ENCODE data around the gene CATSPERZ.

CATSPERZ gene

GRCh38 chr11:64342869-64343745 is 42.9 kb downstream of the CATSPERZ start:
- DNase-seq, result no peak

- no peak for DNase-seq
Measured at GRCh38 chr11:64343767-64344559, 43.8 kb downstream of the CATSPERZ start.

GRCh38 chr11:64344787-64345186 is 44.6 kb downstream of the CATSPERZ start:
- DNase-seq, result no peak

DNA sequence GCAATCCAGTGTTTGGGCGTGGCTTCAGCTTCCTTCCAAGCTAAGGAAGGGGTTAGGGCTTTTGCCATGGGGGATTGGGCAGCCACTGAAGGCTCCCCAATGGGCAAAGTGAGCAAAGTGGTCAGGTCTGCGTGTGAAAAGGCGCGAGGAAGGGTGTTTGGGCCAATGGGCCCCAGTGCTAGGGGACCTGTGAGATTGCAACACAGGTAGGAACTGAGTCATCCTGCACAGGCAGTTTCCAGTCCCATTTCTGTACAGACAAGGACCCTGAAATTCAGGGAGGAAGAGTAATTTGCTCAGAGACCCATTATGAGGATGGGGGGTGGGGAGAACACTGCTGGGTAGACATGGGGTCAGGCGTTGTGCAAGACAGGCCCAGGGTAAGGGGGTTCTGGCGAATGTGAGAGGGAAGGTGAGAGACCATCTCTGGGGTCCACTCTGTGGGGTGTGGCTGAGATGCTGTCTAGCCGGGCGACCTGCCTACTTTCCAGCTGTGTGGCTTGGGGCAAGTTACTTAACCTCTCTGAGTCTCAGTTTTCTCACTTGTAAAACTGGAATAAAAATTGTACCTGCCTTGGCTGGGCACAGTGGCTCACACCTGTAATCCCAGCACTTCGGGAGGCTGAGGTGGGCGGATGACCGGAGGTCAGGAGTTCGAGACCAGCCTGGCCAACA is 47.2 kb downstream of the CATSPERZ start:
- DNase-seq, result no peak

GRCh38 chr11:64348383-64349024 is 48.3 kb downstream of the CATSPERZ start:
- DNase-seq, result peak in 3 of 14 donors; percentile 24 to 82 (median 28)

DNA sequence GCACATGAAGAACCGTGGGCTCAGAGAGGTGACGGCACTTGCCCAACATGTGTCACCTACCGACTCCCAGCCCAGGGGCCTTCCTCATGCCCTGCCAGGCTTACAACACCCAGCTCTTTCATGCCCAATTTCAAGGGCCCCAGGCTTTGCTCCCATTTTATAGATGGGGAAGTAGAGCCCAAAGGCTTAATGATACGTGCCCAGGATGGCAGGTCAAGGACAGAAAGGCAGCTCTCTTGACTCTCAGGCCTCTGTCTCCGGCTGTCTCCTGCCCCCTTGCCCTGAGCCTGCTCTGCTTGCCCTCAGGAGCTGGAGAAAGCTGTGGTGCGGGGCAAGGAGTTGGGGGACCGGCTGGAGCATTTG is 48.8 kb downstream of the CATSPERZ start:
- no peak for DNase-seq

GRCh38 chr11:64349404-64349803 is 49.2 kb downstream of the CATSPERZ start:
- no peak for DNase-seq

GRCh38 chr11:64351136-64351631 is 51.0 kb downstream of the CATSPERZ start:
- DNase-seq, result no peak

DNA sequence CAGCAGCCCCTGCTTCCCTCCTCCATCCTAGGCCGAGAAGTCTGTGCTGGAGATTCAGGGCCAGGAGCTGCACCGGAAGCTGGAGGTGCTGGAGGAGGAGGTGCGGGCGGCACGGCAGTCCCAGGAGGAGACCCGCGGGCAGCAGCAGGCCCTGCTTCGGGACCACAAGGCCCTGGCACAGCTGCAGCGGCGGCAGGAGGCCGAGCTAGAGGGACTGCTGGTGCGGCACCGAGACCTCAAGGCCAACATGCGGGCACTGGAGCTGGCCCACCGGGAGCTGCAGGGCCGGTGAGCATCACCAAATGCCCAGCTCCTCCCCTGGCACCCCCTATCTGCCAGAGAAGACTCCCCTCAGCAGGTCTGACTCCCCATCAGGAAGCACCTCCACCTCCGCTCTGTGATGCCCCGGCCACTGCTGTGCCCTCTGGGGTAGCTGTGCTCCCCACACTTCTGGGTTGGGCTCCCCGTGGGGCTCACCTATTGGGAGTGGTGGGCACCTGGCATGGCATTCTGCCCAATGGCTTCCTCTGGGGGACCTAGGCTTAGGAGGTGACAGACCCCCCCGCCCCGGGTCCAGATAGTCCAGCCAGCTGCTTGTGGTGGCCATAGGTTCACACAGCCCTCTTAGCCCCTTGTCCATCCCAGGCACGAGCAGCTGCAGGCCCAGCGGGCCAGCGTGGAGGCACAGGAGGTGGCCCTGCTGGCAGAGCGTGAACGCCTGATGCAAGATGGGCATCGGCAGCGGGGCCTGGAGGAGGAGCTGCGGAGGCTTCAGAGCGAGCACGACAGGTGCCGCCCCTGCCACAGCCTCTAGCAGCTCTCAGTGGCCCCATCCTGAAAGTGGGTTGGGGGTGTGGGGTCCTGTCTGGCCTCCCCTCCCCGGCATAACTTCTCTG is 52.2 kb downstream of the CATSPERZ start:
- peak in 1 of 14 donors; percentile 66 for DNase-seq

DNA sequence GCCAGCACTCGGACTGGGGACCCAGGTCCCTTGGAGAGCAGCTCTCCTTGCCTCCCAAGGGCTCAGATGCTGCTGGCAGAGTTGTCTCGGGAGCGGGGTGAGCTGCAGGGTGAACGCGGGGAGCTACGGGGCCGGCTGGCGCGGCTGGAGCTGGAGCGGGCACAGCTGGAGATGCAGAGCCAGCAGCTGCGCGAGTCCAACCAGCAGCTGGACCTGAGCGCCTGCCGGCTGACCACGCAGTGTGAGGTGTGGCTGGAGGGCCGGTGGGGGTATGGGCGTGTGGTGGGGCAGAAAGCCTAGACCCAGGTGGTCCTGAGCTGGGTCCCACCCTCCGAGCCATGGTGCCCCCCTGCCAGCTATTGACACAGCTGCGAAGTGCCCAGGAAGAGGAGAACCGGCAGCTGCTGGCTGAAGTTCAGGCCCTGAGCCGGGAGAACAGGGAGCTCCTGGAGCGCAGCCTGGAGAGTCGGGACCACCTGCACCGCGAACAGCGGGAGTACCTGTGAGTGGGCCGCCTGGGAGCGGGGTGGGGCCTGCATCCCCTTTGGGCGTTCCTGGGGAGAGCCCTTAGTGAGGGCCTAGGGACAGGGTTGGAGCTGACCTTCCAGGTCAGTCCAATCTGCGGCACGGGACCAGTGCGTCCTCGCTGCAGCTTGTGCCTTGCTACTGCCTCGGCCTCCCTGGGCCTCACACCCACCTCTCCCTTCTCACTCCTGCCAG is 53.0 kb downstream of the CATSPERZ start:
- peak in 1 of 14 donors; percentile 22 for DNase-seq

- no peak for DNase-seq
Measured at GRCh38 chr11:64353715-64354506, 53.8 kb downstream of the CATSPERZ start.

Measured in C1 segment of cervical spinal cord (tissue), 14 donors.